Measurements from ENCODE around the gene SCAF4.

Gene SCAF4

GRCh38 chr21:31668651-31669491, 63.0 kb downstream of the SCAF4 start:
- TF ChIP-seq EZH2phosphoT487 (IDR thresholded peaks at IDR 0.05; ENCODE audit: borderline replicate concordance) (no peak), CTCF (conservative IDR thresholded peaks at IDR 0.05; ENCODE audit: low read length) (no peak)
- peaks cover 36% of the 10 kb centered on the region for H4K20me1 ChIP-seq (ENCODE audit: insufficient read depth, low read length, poor library complexity, severe bottlenecking)
- H3F3A ChIP-seq (ENCODE audit: low read depth) = no peaks in the 10 kb centered on the region; the same call in 1 of the 2 replicates
- no peaks in the 10 kb centered on the region for H3K27me3 ChIP-seq (ENCODE audit: insufficient read depth, low read length, poor library complexity, severe bottlenecking)
- H3K4me2 ChIP-seq (ENCODE audit: low read depth, low read length, poor library complexity, severe bottlenecking) = no peak overlapping the region
- no peaks in the 10 kb centered on the region for H3K9me2 ChIP-seq (replicated peaks; ENCODE audit: low read depth, low read length)
- no peaks in the 10 kb centered on the region for H3K9me3 ChIP-seq (ENCODE audit: insufficient read depth, low read depth, low read length)
- H3K36me3 ChIP-seq (ENCODE audit: insufficient read depth, low read length) = peaks cover 48% of the 10 kb centered on the region
- H3K4me3 ChIP-seq (ENCODE audit: low read length, poor library complexity, severe bottlenecking) = no peak overlapping the region
- H3K9ac ChIP-seq (ENCODE audit: low read depth, low read length, poor library complexity, severe bottlenecking) = no peak overlapping the region
- no peak overlapping the region for H2AFZ ChIP-seq (ENCODE audit: low read length)
- peaks cover 32% of the 10 kb centered on the region for H3K79me2 ChIP-seq (ENCODE audit: insufficient read depth, low read length)
- H3K4me1 ChIP-seq (ENCODE audit: insufficient read depth, low read length, poor library complexity, severe bottlenecking) = peaks cover 22% of the 10 kb centered on the region

GRCh38 chr21:31667639-31668038, 64.3 kb downstream of the SCAF4 start:
- H4K20me1 ChIP-seq (ENCODE audit: insufficient read depth, low read length, poor library complexity, severe bottlenecking) = peaks cover 44% of the 10 kb centered on the region
- H3K9me2 ChIP-seq (replicated peaks; ENCODE audit: low read depth, low read length) = no peaks in the 10 kb centered on the region
- peak overlapping the region; percentile 5 for H3K4me2 ChIP-seq (ENCODE audit: low read depth, low read length, poor library complexity, severe bottlenecking)
- H3K36me3 ChIP-seq (ENCODE audit: insufficient read depth, low read length) = peaks cover 48% of the 10 kb centered on the region
- TF ChIP-seq CTCF (conservative IDR thresholded peaks at IDR 0.05; ENCODE audit: low read length) (no peak), EZH2phosphoT487 (IDR thresholded peaks at IDR 0.05; ENCODE audit: borderline replicate concordance) (no peak)
- peaks cover 28% of the 10 kb centered on the region for H3K4me1 ChIP-seq (ENCODE audit: insufficient read depth, low read length, poor library complexity, severe bottlenecking)
- H3K4me3 ChIP-seq (ENCODE audit: low read length, poor library complexity, severe bottlenecking) = no peak overlapping the region
- H3K79me2 ChIP-seq (ENCODE audit: insufficient read depth, low read length) = peaks cover 44% of the 10 kb centered on the region
- H3K27me3 ChIP-seq (ENCODE audit: insufficient read depth, low read length, poor library complexity, severe bottlenecking) = no peaks in the 10 kb centered on the region
- H3K9me3 ChIP-seq (ENCODE audit: insufficient read depth, low read depth, low read length) = no peaks in the 10 kb centered on the region
- no peak overlapping the region for H2AFZ ChIP-seq (ENCODE audit: low read length)
- no peak overlapping the region for H3K9ac ChIP-seq (ENCODE audit: low read depth, low read length, poor library complexity, severe bottlenecking)
- no peaks in the 10 kb centered on the region; the same call in 1 of the 2 replicates for H3F3A ChIP-seq (ENCODE audit: low read depth)

GRCh38 chr21:31667132-31667531, 64.8 kb downstream of the SCAF4 start:
- no peak for TF ChIP-seq EZH2phosphoT487 (IDR thresholded peaks at IDR 0.05; ENCODE audit: borderline replicate concordance)
- Histone ChIP-seq H3K4me3 (ENCODE audit: low read length, poor library complexity, severe bottlenecking) (no peak overlapping the region), H3K9me3 (ENCODE audit: insufficient read depth, low read depth, low read length) (no peaks in the 10 kb centered on the region), H2AFZ (ENCODE audit: low read length) (no peak overlapping the region), H3K36me3 (ENCODE audit: insufficient read depth, low read length) (peaks cover 48% of the 10 kb centered on the region), H3K9me2 (replicated peaks; ENCODE audit: low read depth, low read length) (no peaks in the 10 kb centered on the region), H3K9ac (ENCODE audit: low read depth, low read length, poor library complexity, severe bottlenecking) (no peak overlapping the region), H4K20me1 (ENCODE audit: insufficient read depth, low read length, poor library complexity, severe bottlenecking) (peaks cover 48% of the 10 kb centered on the region), H3K4me1 (ENCODE audit: insufficient read depth, low read length, poor library complexity, severe bottlenecking) (peaks cover 31% of the 10 kb centered on the region), H3K27me3 (ENCODE audit: insufficient read depth, low read length, poor library complexity, severe bottlenecking) (no peaks in the 10 kb centered on the region), H3K4me2 (ENCODE audit: low read depth, low read length, poor library complexity, severe bottlenecking) (peak overlapping the region; percentile 5), H3K79me2 (ENCODE audit: insufficient read depth, low read length) (peaks cover 49% of the 10 kb centered on the region), H3F3A (ENCODE audit: low read depth) (no peaks in the 10 kb centered on the region; the same call in 1 of the 2 replicates)

All from Loucy (cell line).